A673 (cell line): Measurements from ENCODE around the gene NKX2-4. TPM values are rescaled to one million over a fixed set of nuclear protein-coding genes. Genes with fewer than 3 reads are reported as not detected.

ENCODE experiments used
- BruUV-seq: library from RNA; stranded (reverse); fragments of 400-500 nt; replicated peaks from 2 replicates; lab custom pipeline; 2021; lab: Mats Ljungman, UMichigan
- CTCF ChIA-PET: fragments of 300-600 bp; sonication (Branson Sonifier 250); formaldehyde crosslinking; loops from one replicate; lab custom pipeline; 2022; ENCODE audit warnings: antibody characterized with exemption; lab: Charles Lee
- POLR2A ChIA-PET: fragments of 300-600 bp; sonication (Branson Sonifier 250); formaldehyde crosslinking; loops from one replicate; lab custom pipeline; 2022; ENCODE audit warnings: antibody characterized with exemption; ENCODE audit not compliant: low non-redundant PET; lab: Charles Lee
- DNase-seq: peaks from one replicate; pipeline ENCODE4 v3.0.0-alpha.2; 2015; ENCODE audit warnings: low spot score
- H3K27ac ChIP-seq: fragments of 200-600 bp; sonication (generic); 2 replicates; pipeline ENCODE4 v1.5.1; 2016; ENCODE audit warnings: mixed run types, low read depth, mild to moderate bottlenecking, mixed read lengths, antibody characterized with exemption, low read length; ENCODE audit not compliant: poor library complexity, severe bottlenecking
- H3K27me3 ChIP-seq: fragments of 200-600 bp; sonication (generic); replicated peaks from 2 replicates; pipeline ENCODE4 v1.6.1; 2017; ENCODE audit warnings: mixed run types, low read depth, mild to moderate bottlenecking, mixed read lengths, antibody characterized with exemption, low read length; ENCODE audit not compliant: insufficient read depth, poor library complexity
- H3K36me3 ChIP-seq: fragments of 200-600 bp; sonication (generic); 2 replicates; pipeline ENCODE4 v1.6.1; 2016; ENCODE audit warnings: mixed run types, mild to moderate bottlenecking, mixed read lengths, antibody characterized with exemption, low read length; ENCODE audit not compliant: insufficient read depth, poor library complexity, severe bottlenecking
- H3K4me1 ChIP-seq: fragments of 200-600 bp; sonication (generic); 2 replicates; pipeline ENCODE4 v1.6.1; 2017; ENCODE audit warnings: mixed run types, mild to moderate bottlenecking, mixed read lengths, antibody characterized with exemption, low read length; ENCODE audit not compliant: insufficient read depth, poor library complexity, severe bottlenecking
- H3K4me3 ChIP-seq: fragments of 200-600 bp; sonication (generic); 2 replicates; pipeline ENCODE4 v1.5.1; 2016; ENCODE audit warnings: low read depth, mixed run types, mild to moderate bottlenecking, mixed read lengths, low read length; ENCODE audit not compliant: poor library complexity, severe bottlenecking
- H3K9me3 ChIP-seq: fragments of 200-600 bp; sonication (generic); 2 replicates; pipeline ENCODE4 v1.6.1; 2016; ENCODE audit warnings: mixed run types, low read depth, mild to moderate bottlenecking, mixed read lengths, antibody characterized with exemption, low read length; ENCODE audit not compliant: poor library complexity, severe bottlenecking
- EZH2 ChIP-seq: fragments of 200-600 bp; sonication (generic); IDR thresholded peaks from 2 replicates; pipeline ENCODE4 v1.6.1; 2017; ENCODE audit warnings: borderline replicate concordance, low read depth, mild to moderate bottlenecking, mixed read lengths, antibody characterized with exemption, low read length; ENCODE audit not compliant: poor library complexity, severe bottlenecking
- intact Hi-C: fragments of 100-400 bp; cut with micrococcal nuclease; formaldehyde crosslinking; loops from one replicate; pipeline ENCODE4 v1.10.0; 2022; ENCODE audit not compliant: unreplicated experiment
- total RNA-seq: library from RNA; stranded (reverse); gene quantifications from 2 replicates; pipeline ENCODE4 v1.2.3, GENCODE V29; 2021
- TF ChIP-seq, protein P1 (sequence below): fragments of 300-800, 200-600 bp; sonication (generic); conservative IDR thresholded peaks from 2 replicates; pipeline ENCODE4 v1.5.1; 2017; ENCODE audit warnings: low read depth, mild to moderate bottlenecking, antibody characterized with exemption, low read length, moderate library complexity, mixed read lengths

NKX2-4 gene
- total RNA-seq, 1 experiment from 2014 or later: 0.13 TPM

DNA sequence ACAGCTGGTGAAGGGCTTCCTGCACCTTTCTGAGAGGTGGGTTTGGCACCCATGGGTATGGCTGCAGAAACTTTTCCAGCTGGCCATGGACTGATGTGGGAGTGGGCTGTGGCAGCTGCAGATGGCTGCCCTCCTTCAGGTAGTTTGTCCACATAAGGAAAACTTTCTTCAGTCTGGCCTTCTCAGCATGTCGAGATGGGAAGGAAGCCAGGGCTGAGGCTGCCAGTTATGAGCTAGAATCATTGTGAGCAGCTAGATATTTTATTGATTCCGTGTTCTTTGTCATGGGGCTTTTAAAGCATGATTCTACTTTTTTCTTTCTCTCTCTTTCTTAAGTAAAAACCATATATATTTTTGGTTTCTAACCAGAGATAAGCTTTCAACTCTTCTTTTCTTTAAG lies 16.6 kb downstream of the NKX2-4 start:
- Histone ChIP-seq H3K27ac (no peak overlapping the region), H3K4me1 (peaks cover 8% of the 10 kb centered on the region), H3K9me3 (no peaks in the 10 kb centered on the region), H3K4me3 (no peak overlapping the region), H3K36me3 (peaks cover 33% of the 10 kb centered on the region), H3K27me3 (no peaks in the 10 kb centered on the region)
- intact Hi-C loops: no loop called here
- no TSS peak for BruUV-seq
- DNase-seq: no peak
- POLR2A ChIA-PET: no interaction called here
- CTCF ChIA-PET: no interaction called here
- TF ChIP-seq, protein P1, sequence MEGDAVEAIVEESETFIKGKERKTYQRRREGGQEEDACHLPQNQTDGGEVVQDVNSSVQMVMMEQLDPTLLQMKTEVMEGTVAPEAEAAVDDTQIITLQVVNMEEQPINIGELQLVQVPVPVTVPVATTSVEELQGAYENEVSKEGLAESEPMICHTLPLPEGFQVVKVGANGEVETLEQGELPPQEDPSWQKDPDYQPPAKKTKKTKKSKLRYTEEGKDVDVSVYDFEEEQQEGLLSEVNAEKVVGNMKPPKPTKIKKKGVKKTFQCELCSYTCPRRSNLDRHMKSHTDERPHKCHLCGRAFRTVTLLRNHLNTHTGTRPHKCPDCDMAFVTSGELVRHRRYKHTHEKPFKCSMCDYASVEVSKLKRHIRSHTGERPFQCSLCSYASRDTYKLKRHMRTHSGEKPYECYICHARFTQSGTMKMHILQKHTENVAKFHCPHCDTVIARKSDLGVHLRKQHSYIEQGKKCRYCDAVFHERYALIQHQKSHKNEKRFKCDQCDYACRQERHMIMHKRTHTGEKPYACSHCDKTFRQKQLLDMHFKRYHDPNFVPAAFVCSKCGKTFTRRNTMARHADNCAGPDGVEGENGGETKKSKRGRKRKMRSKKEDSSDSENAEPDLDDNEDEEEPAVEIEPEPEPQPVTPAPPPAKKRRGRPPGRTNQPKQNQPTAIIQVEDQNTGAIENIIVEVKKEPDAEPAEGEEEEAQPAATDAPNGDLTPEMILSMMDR: no peak
- no peak for TF ChIP-seq EZH2

DNA sequence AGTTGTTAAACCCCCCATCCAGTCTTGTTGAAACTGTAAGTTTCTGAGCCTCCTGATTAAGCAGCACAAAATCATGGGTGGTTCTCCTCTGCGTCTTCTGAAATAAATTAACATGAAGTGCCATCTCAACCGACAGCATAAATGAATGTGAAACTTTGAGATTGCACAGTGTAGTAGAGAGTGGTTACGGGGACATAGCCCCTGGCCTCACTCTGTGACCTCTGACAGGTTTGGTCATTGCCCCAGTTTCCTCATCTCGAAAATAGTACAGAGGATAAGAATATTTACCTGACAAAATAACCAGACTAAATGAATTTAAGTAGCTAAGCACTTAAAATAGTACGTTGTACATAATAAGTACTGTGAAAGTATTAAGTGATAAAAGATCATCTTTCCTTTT lies 19.1 kb downstream of the NKX2-4 start:
- intact Hi-C loops: no loop called here
- Histone ChIP-seq H3K36me3 (peaks cover 26% of the 10 kb centered on the region), H3K4me3 (no peak overlapping the region), H3K4me1 (peaks cover 8% of the 10 kb centered on the region), H3K9me3 (no peaks in the 10 kb centered on the region), H3K27ac (no peak overlapping the region), H3K27me3 (no peaks in the 10 kb centered on the region)
- DNase-seq: no peak
- CTCF ChIA-PET: interaction anchor here (0.6 kb wide), 1 partner anchor 142 kb away, joined by 7 read pairs; no protein-coding TSS in a partner anchor
- POLR2A ChIA-PET: no interaction called here
- BruUV-seq: no TSS peak
- TF ChIP-seq EZH2: no peak

DNA sequence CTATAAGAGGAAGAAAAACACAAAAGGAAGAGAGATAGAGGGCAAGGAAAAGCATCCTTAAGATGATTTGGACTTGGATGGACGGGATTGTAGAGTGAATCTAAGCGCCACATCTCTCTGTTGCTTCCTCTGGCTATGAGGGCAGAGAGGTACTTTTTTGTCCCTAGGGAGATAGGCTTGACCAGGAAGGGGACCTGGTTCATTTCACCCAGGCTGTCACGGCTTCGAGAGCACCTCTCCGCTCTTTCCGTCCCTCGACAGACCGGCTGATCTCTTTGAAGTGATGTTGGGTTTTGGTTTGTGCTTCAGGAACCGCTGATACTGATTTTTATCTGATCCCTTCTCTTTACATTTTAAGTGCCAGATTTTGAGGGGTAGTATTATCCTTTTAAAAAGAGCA lies 19.6 kb downstream of the NKX2-4 start:
- Histone ChIP-seq H3K27ac (no peak overlapping the region), H3K4me1 (peaks cover 8% of the 10 kb centered on the region), H3K36me3 (peaks cover 21% of the 10 kb centered on the region), H3K4me3 (no peak overlapping the region), H3K27me3 (no peaks in the 10 kb centered on the region), H3K9me3 (no peaks in the 10 kb centered on the region)
- POLR2A ChIA-PET: no interaction called here
- intact Hi-C loops: no loop called here
- TF ChIP-seq EZH2: no peak
- TF ChIP-seq, protein P1: no peak
- CTCF ChIA-PET: interaction anchor here (0.6 kb wide), 1 partner anchor 141 kb away, joined by 7 read pairs; no protein-coding TSS in a partner anchor
- DNase-seq: no peak
- BruUV-seq: no TSS peak

DNA sequence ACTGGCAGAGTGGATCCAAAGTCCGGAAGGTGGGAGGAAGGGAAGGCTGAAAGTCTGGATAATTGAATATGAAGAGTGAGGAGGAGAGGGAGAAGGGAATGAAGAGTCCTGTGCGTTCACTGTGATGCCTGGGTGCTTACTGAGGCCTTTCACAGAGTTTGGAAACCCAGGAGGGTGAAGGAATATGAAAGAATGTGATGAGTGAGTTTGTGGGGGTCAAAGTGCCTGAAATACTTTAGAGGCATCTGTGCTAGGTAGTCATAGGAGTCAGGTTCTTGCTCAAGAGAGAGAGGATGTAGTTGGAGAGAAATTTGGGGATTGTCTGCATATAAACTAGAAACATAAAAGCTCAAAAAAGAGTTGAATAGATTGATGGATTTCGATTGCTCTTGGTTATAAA lies 20.7 kb downstream of the NKX2-4 start:
- Histone ChIP-seq H3K27ac (no peak overlapping the region), H3K36me3 (peaks cover 10% of the 10 kb centered on the region), H3K9me3 (no peaks in the 10 kb centered on the region), H3K27me3 (no peaks in the 10 kb centered on the region), H3K4me3 (no peak overlapping the region), H3K4me1 (peaks cover 15% of the 10 kb centered on the region)
- POLR2A ChIA-PET: interaction anchor here (0.6 kb wide), 1 partner anchor 206 kb away, joined by 14 read pairs; no protein-coding TSS in a partner anchor
- no peak for TF ChIP-seq EZH2
- TF ChIP-seq, protein P1: no peak
- CTCF ChIA-PET: no interaction called here
- DNase-seq: no peak
- BruUV-seq: no TSS peak
- intact Hi-C loops: no loop called here
